Measurements from ENCODE around the gene METRN.

- TF ChIP-seq CTCF (conservative IDR thresholded peaks at IDR 0.05 in 1 of 2, IDR thresholded peaks at IDR 0.05 in 1 of 2; ENCODE audit: low read depth in 1 of 2, low read length in 2 of 2) (peak in 1 of 2 donors; percentile 13), EZH2 (IDR thresholded peaks at IDR 0.05; ENCODE audit: low read length, missing control alignments) (no peak)
Observed at GRCh38 chr16:680967-681745, 33.8 kb upstream of the METRN start.

All from fibroblast of lung (primary cell).